HEK293 (cell line): ENCODE data around the gene CNNM1.

ENCODE experiments used
- FEZF1 ChIP-seq: fragments of 450-650 bp; formaldehyde crosslinking; IDR thresholded peaks from 2 replicates; pipeline ENCODE4 v1.5.1; 2016; ENCODE audit warnings: missing biosample characterization, missing genetic modification characterization
- GLI4 ChIP-seq: fragments of 450-650 bp; formaldehyde crosslinking; IDR thresholded peaks from 2 replicates; pipeline ENCODE4 v1.5.1; 2016; ENCODE audit warnings: missing biosample characterization, missing genetic modification characterization
- GLIS1 ChIP-seq: fragments of 450-650 bp; formaldehyde crosslinking; IDR thresholded peaks from 2 replicates; pipeline ENCODE4 v1.5.1; 2016; ENCODE audit warnings: missing biosample characterization, missing genetic modification characterization
- HOXC10 ChIP-seq: sonication (generic); formaldehyde crosslinking; IDR thresholded peaks from 2 replicates; pipeline ENCODE4 v1.8.1; 2023; ENCODE audit warnings: mild to moderate bottlenecking, missing genetic modification reagents
- KLF7 ChIP-seq: fragments of 450-650 bp; formaldehyde crosslinking; IDR thresholded peaks from 2 replicates; pipeline ENCODE4 v1.5.1; 2016; ENCODE audit warnings: missing biosample characterization, missing genetic modification characterization, borderline replicate concordance
- RBAK ChIP-seq: fragments of 450-650 bp; formaldehyde crosslinking; IDR thresholded peaks from 2 replicates; pipeline ENCODE4 v1.5.1; 2016; ENCODE audit warnings: missing biosample characterization, missing genetic modification characterization
- SALL2 ChIP-seq: fragments of 450-650 bp; formaldehyde crosslinking; IDR thresholded peaks from 2 replicates; pipeline ENCODE4 v1.5.0; 2017; ENCODE audit warnings: missing biosample characterization, mild to moderate bottlenecking, missing genetic modification characterization, borderline replicate concordance
- SP7 ChIP-seq: fragments of 450-650 bp; formaldehyde crosslinking; IDR thresholded peaks from 2 replicates; pipeline ENCODE4 v1.5.1; 2016; ENCODE audit warnings: missing biosample characterization, missing genetic modification characterization
- YY1 ChIP-seq: fragments of 450-650 bp; formaldehyde crosslinking; IDR thresholded peaks from 2 replicates; pipeline ENCODE4 v1.5.1; 2018; ENCODE audit warnings: missing biosample characterization, missing genetic modification characterization
- ZBTB1 ChIP-seq: fragments of 450-650 bp; formaldehyde crosslinking; IDR thresholded peaks from 2 replicates; pipeline ENCODE4 v1.5.1; 2016; ENCODE audit warnings: missing biosample characterization, missing genetic modification characterization
- ZBTB7A ChIP-seq: fragments of 450-650 bp; formaldehyde crosslinking; IDR thresholded peaks from 2 replicates; pipeline ENCODE4 v1.5.1; 2016; ENCODE audit warnings: low read depth, missing biosample characterization, missing genetic modification characterization
- ZNF10 ChIP-seq: fragments of 450-650 bp; formaldehyde crosslinking; IDR thresholded peaks from 2 replicates; pipeline ENCODE4 v1.5.1; 2017; ENCODE audit warnings: missing biosample characterization, missing genetic modification characterization
- ZNF169 ChIP-seq: fragments of 450-650 bp; formaldehyde crosslinking; IDR thresholded peaks from 2 replicates; pipeline ENCODE4 v1.5.1; 2016; ENCODE audit warnings: missing biosample characterization, missing genetic modification characterization
- ZNF280C ChIP-seq: fragments of 450-650 bp; formaldehyde crosslinking; IDR thresholded peaks from 2 replicates; pipeline ENCODE4 v1.5.1; 2016; ENCODE audit warnings: missing biosample characterization, missing genetic modification characterization
- ZNF311 ChIP-seq: fragments of 450-650 bp; formaldehyde crosslinking; IDR thresholded peaks from 2 replicates; pipeline ENCODE4 v1.5.1; 2017; ENCODE audit warnings: missing biosample characterization, missing genetic modification characterization, borderline replicate concordance
- ZNF341 ChIP-seq: fragments of 450-650 bp; formaldehyde crosslinking; IDR thresholded peaks from 2 replicates; pipeline ENCODE4; 2016; ENCODE audit warnings: low read depth, missing biosample characterization, missing genetic modification characterization
- ZNF354C ChIP-seq: fragments of 450-650 bp; formaldehyde crosslinking; IDR thresholded peaks from 2 replicates; pipeline ENCODE4 v1.5.1; 2016; ENCODE audit warnings: missing biosample characterization, missing genetic modification characterization, low read depth, borderline replicate concordance
- ZNF391 ChIP-seq: fragments of 450-650 bp; formaldehyde crosslinking; IDR thresholded peaks from 2 replicates; pipeline ENCODE4 v1.5.1; 2016; ENCODE audit warnings: low read depth, missing biosample characterization, missing genetic modification characterization, borderline replicate concordance
- ZNF514 ChIP-seq: fragments of 450-650 bp; formaldehyde crosslinking; IDR thresholded peaks from 2 replicates; pipeline ENCODE4 v1.5.1; 2016; ENCODE audit warnings: missing biosample characterization, missing genetic modification characterization
- ZNF530 ChIP-seq: fragments of 450-650 bp; formaldehyde crosslinking; IDR thresholded peaks from 2 replicates; pipeline ENCODE4 v1.5.1; 2016; ENCODE audit warnings: low read depth, missing biosample characterization, missing genetic modification characterization
- ZNF596 ChIP-seq: fragments of 450-650 bp; IDR thresholded peaks from 2 replicates; pipeline ENCODE4 v1.5.0; 2018; ENCODE audit warnings: missing biosample characterization, mild to moderate bottlenecking, missing genetic modification characterization, moderate library complexity
- ZNF629 ChIP-seq: fragments of 450-650 bp; formaldehyde crosslinking; IDR thresholded peaks from 2 replicates; pipeline ENCODE4 v1.5.1; 2017; ENCODE audit warnings: missing biosample characterization, missing genetic modification characterization
- ZNF701 ChIP-seq: fragments of 450-650 bp; formaldehyde crosslinking; IDR thresholded peaks from 2 replicates; pipeline ENCODE4 v1.5.1; 2016; ENCODE audit warnings: missing biosample characterization, missing genetic modification characterization
- ZNF76 ChIP-seq: fragments of 450-650 bp; formaldehyde crosslinking; IDR thresholded peaks from 2 replicates; pipeline ENCODE4; 2016; ENCODE audit warnings: low read depth, missing biosample characterization, missing genetic modification characterization, borderline replicate concordance
- ZSCAN16 ChIP-seq: fragments of 450-650 bp; formaldehyde crosslinking; IDR thresholded peaks from 2 replicates; pipeline ENCODE4 v1.5.1; 2016; ENCODE audit warnings: missing biosample characterization, missing genetic modification characterization
- ZSCAN18 ChIP-seq: fragments of 450-650 bp; formaldehyde crosslinking; IDR thresholded peaks from 2 replicates; pipeline ENCODE4 v1.5.1; 2016; ENCODE audit warnings: missing biosample characterization, missing genetic modification characterization
- TF ChIP-seq, protein P1 (sequence below): fragments of 450-650 bp; formaldehyde crosslinking; IDR thresholded peaks from 2 replicates; pipeline ENCODE4 v1.5.0; 2017; ENCODE audit warnings: missing biosample characterization, missing genetic modification characterization, borderline replicate concordance
- TF ChIP-seq, protein P2 (sequence below): fragments of 450-650 bp; formaldehyde crosslinking; IDR thresholded peaks from 2 replicates; pipeline ENCODE4 v1.5.1; 2016; ENCODE audit warnings: missing biosample characterization, missing genetic modification characterization
- TF ChIP-seq, protein P3 (sequence below): fragments of 450-650 bp; formaldehyde crosslinking; IDR thresholded peaks from 2 replicates; pipeline ENCODE4 v1.5.1; 2017; ENCODE audit warnings: missing biosample characterization, missing genetic modification characterization

The CNNM1 gene

GRCh38 chr10:99328579-99329303, 415 bp upstream of the CNNM1 start (continued):
- no peak for TF ChIP-seq ZSCAN18 (tag by site-specific recombination)
- TF ChIP-seq ZNF701 (tag by site-specific recombination): no peak
- TF ChIP-seq ZNF629 (tag by site-specific recombination): no peak
- TF ChIP-seq ZSCAN16 (tag by site-specific recombination): no peak
- TF ChIP-seq, protein P1, sequence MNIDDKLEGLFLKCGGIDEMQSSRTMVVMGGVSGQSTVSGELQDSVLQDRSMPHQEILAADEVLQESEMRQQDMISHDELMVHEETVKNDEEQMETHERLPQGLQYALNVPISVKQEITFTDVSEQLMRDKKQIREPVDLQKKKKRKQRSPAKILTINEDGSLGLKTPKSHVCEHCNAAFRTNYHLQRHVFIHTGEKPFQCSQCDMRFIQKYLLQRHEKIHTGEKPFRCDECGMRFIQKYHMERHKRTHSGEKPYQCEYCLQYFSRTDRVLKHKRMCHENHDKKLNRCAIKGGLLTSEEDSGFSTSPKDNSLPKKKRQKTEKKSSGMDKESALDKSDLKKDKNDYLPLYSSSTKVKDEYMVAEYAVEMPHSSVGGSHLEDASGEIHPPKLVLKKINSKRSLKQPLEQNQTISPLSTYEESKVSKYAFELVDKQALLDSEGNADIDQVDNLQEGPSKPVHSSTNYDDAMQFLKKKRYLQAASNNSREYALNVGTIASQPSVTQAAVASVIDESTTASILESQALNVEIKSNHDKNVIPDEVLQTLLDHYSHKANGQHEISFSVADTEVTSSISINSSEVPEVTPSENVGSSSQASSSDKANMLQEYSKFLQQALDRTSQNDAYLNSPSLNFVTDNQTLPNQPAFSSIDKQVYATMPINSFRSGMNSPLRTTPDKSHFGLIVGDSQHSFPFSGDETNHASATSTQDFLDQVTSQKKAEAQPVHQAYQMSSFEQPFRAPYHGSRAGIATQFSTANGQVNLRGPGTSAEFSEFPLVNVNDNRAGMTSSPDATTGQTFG: no peak
- TF ChIP-seq ZNF514: no peak
- TF ChIP-seq ZNF596 (tag by site-specific recombination): no peak
- peak; percentile 64; the same call in 1 of the 2 replicates for TF ChIP-seq SP7
- no peak for TF ChIP-seq ZNF354C (tag by site-specific recombination)
- TF ChIP-seq ZNF10 (tag by site-specific recombination): no peak
- TF ChIP-seq FEZF1 (tag by site-specific recombination): no peak
- no peak for TF ChIP-seq ZNF391 (tag by site-specific recombination)
- TF ChIP-seq RBAK (tag by site-specific recombination): no peak
- TF ChIP-seq ZBTB1: no peak
- TF ChIP-seq ZNF530 (tag by site-specific recombination): no peak
- TF ChIP-seq GLIS1 (tag by site-specific recombination): no peak
- TF ChIP-seq, protein P2, sequence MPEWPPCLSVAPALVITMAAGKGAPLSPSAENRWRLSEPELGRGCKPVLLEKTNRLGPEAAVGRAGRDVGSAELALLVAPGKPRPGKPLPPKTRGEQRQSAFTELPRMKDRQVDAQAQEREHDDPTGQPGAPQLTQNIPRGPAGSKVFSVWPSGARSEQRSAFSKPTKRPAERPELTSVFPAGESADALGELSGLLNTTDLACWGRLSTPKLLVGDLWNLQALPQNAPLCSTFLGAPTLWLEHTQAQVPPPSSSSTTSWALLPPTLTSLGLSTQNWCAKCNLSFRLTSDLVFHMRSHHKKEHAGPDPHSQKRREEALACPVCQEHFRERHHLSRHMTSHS: no peak
- no peak for TF ChIP-seq GLI4 (tag by site-specific recombination)
- TF ChIP-seq ZNF76 (tag by site-specific recombination): peak; percentile 64; the same call in 1 of the 2 replicates
- TF ChIP-seq, protein P3, sequence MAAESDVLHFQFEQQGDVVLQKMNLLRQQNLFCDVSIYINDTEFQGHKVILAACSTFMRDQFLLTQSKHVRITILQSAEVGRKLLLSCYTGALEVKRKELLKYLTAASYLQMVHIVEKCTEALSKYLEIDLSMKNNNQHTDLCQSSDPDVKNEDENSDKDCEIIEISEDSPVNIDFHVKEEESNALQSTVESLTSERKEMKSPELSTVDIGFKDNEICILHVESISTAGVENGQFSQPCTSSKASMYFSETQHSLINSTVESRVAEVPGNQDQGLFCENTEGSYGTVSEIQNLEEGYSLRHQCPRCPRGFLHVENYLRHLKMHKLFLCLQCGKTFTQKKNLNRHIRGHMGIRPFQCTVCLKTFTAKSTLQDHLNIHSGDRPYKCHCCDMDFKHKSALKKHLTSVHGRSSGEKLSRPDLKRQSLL: no peak
- no peak for TF ChIP-seq ZNF311 (tag by site-specific recombination)
- no peak for TF ChIP-seq YY1
- TF ChIP-seq ZBTB7A (tag by site-specific recombination): no peak
- TF ChIP-seq ZNF280C (tag by site-specific recombination): no peak
- TF ChIP-seq SALL2: no peak
- no peak for TF ChIP-seq KLF7 (tag by site-specific recombination)
- no peak for TF ChIP-seq HOXC10 (CRISPR knock-in tag)
- TF ChIP-seq ZNF169 (tag by site-specific recombination): no peak
- TF ChIP-seq ZNF341 (tag by site-specific recombination): peak; percentile 65
